IMR-90 (cell line): ENCODE results near the gene OR10G2. TPM values are rescaled to one million over a fixed set of nuclear protein-coding genes. Genes with fewer than 3 reads are reported as not detected.

Experiments
- ATAC-seq: fragments of 200-7000 bp; cut with Tn5 transposase; 2 replicates; pipeline ENCODE4 v1.9.1; 2020; ENCODE audit warnings: low read depth, mild to moderate bottlenecking, moderate library complexity
- BruUV-seq: library from RNA; stranded (reverse); fragments of 400-500 nt; replicated peaks from 2 replicates; lab custom pipeline; 2021; lab: Mats Ljungman, UMichigan
- CTCF ChIA-PET: fragments of 300-600 bp; formaldehyde crosslinking; extraction: SDS; loops from one replicate; lab custom pipeline; 2021; ENCODE audit warnings: antibody characterized with exemption; lab: Yijun Ruan, JAX
- POLR2A ChIA-PET: fragments of 300-600 bp; sonication (Branson Sonifier 250); formaldehyde crosslinking; loops from one replicate; lab custom pipeline; 2022; ENCODE audit warnings: antibody characterized with exemption; ENCODE audit not compliant: unreplicated experiment; lab: Charles Lee
- DNase-seq: peaks from one replicate; pipeline ENCODE4 v3.0.0; 2013
- H2AFZ ChIP-seq: replicated peaks from 2 replicates; pipeline ENCODE3; 2013; ENCODE audit warnings: low read length, mild to moderate bottlenecking; ENCODE audit not compliant: poor library complexity
- H2AK5ac ChIP-seq: 2 replicates; pipeline ENCODE4 v1.6.1; 2013; ENCODE audit warnings: low read depth, low read length, inconsistent platforms
- H2AK9ac ChIP-seq: replicated peaks from 2 replicates; pipeline ENCODE3; 2013; ENCODE audit warnings: mild to moderate bottlenecking, low read depth, low read length, moderate library complexity; ENCODE audit not compliant: poor library complexity
- H2BK120ac ChIP-seq: 2 replicates; pipeline ENCODE4 v1.6.1; 2013; ENCODE audit warnings: low read depth, low read length, inconsistent platforms
- H2BK15ac ChIP-seq: 3 replicates; pipeline ENCODE4 v1.6.1; 2013; ENCODE audit warnings: low read depth, low read length, inconsistent platforms
- H2BK20ac ChIP-seq: 2 replicates; pipeline ENCODE4 v1.6.1; 2013; ENCODE audit warnings: low read depth, mild to moderate bottlenecking, inconsistent platforms, low read length, moderate library complexity
- H2BK5ac ChIP-seq: 2 replicates; pipeline ENCODE4 v1.6.1; 2013; ENCODE audit warnings: mild to moderate bottlenecking, low read depth, low read length, inconsistent platforms; ENCODE audit not compliant: poor library complexity, severe bottlenecking
- H3K14ac ChIP-seq: replicated peaks from 2 replicates; pipeline ENCODE4 v1.6.1; 2013; ENCODE audit warnings: low read depth, low read length, inconsistent platforms
- H3K18ac ChIP-seq: 2 replicates; pipeline ENCODE4 v1.6.1; 2013; ENCODE audit warnings: low read depth, low read length, control low read depth
- H3K23ac ChIP-seq: 2 replicates; pipeline ENCODE4 v1.6.1; 2013; ENCODE audit warnings: low read depth, low read length, inconsistent platforms
- H3K27ac ChIP-seq: 2 replicates; pipeline ENCODE4 v1.5.1; 2013; ENCODE audit warnings: mild to moderate bottlenecking, control low read depth, low read length; ENCODE audit not compliant: insufficient read depth
- H3K27me3 ChIP-seq: 2 replicates; pipeline ENCODE4 v1.6.1; 2013; ENCODE audit warnings: low read length; ENCODE audit not compliant: control insufficient read depth, insufficient read depth
- H3K36me3 ChIP-seq: 2 replicates; pipeline ENCODE4 v1.6.1; 2013; ENCODE audit warnings: low read length, mixed read lengths; ENCODE audit not compliant: control insufficient read depth, insufficient read depth
- H3K4ac ChIP-seq: 2 replicates; pipeline ENCODE4 v1.6.1; 2013; ENCODE audit warnings: low read depth, low read length, inconsistent platforms
- H3K4me1 ChIP-seq: 2 replicates; pipeline ENCODE4 v1.6.1; 2013; ENCODE audit warnings: low read length, mixed read lengths; ENCODE audit not compliant: control insufficient read depth, insufficient read depth
- H3K4me2 ChIP-seq: 2 replicates; pipeline ENCODE4 v1.6.1; 2013; ENCODE audit warnings: low read depth, mild to moderate bottlenecking, control low read depth, low read length, moderate library complexity
- H3K4me3 ChIP-seq: 2 replicates; pipeline ENCODE4 v1.5.1; 2013; ENCODE audit warnings: low read depth, mild to moderate bottlenecking, control low read depth, low read length, moderate library complexity; ENCODE audit not compliant: insufficient read depth
- H3K56ac ChIP-seq: 2 replicates; pipeline ENCODE4 v1.6.1; 2013; ENCODE audit warnings: low read length, inconsistent platforms; ENCODE audit not compliant: insufficient read depth; ENCODE audit errors: extremely low read depth
- H3K79me1 ChIP-seq, 2 experiments: 2 replicates each; pipeline ENCODE4 v1.6.1; 2013; ENCODE audit warnings: low read length in 2 of 2, inconsistent platforms in 1 of 2, low read depth in 1 of 2
- H3K9ac ChIP-seq: 2 replicates; pipeline ENCODE4 v1.6.1; 2013; ENCODE audit warnings: low read depth, low read length, control low read depth
- H3K9me1 ChIP-seq: 2 replicates; pipeline ENCODE4 v1.6.1; 2013; ENCODE audit warnings: low read length, inconsistent platforms; ENCODE audit not compliant: insufficient read depth
- H3K9me3 ChIP-seq: 2 replicates; pipeline ENCODE4 v1.6.1; 2013; ENCODE audit warnings: low read length; ENCODE audit not compliant: control insufficient read depth, insufficient read depth
- H4K20me1 ChIP-seq: 2 replicates; pipeline ENCODE4 v1.6.1; 2013; ENCODE audit warnings: low read length, inconsistent platforms; ENCODE audit not compliant: insufficient read depth
- H4K5ac ChIP-seq: 2 replicates; pipeline ENCODE4 v1.6.1; 2013; ENCODE audit warnings: mild to moderate bottlenecking, low read depth, low read length, control low read depth
- H4K8ac ChIP-seq, 2 experiments: 2 replicates each; pipeline ENCODE4 v1.6.1; 2013; ENCODE audit warnings: low read depth in 2 of 2, low read length in 2 of 2, control low read depth in 1 of 2, inconsistent platforms in 1 of 2
- H4K91ac ChIP-seq: 2 replicates; pipeline ENCODE4 v1.6.1; 2013; ENCODE audit warnings: low read depth, low read length, inconsistent platforms; ENCODE audit not compliant: insufficient read depth
- CTCF ChIP-seq: conservative IDR thresholded peaks from 2 replicates; pipeline ENCODE4 v1.5.1; 2012; ENCODE audit warnings: mild to moderate bottlenecking, low read depth, low read length, improper control_type of control experiment
- FOS ChIP-seq: fragments of 150-350 bp; IDR thresholded peaks from 2 replicates; pipeline ENCODE4 v1.6.1; 2016; ENCODE audit warnings: low read depth, low read length
- MAFK ChIP-seq: IDR thresholded peaks from 2 replicates; pipeline ENCODE4 v1.6.1; 2012; ENCODE audit warnings: low read depth, low read length, improper control_type of control experiment
- POLR2A ChIP-seq: IDR thresholded peaks from 2 replicates; pipeline ENCODE4 v1.6.1; 2012; ENCODE audit warnings: mild to moderate bottlenecking, low read depth, low read length
- RAD21 ChIP-seq: IDR thresholded peaks from 2 replicates; pipeline ENCODE4 v1.6.1; 2012; ENCODE audit warnings: low read length, improper control_type of control experiment
- RCOR1 ChIP-seq: IDR thresholded peaks from 2 replicates; pipeline ENCODE4 v1.6.1; 2012; ENCODE audit warnings: mild to moderate bottlenecking, low read length, improper control_type of control experiment; ENCODE audit not compliant: insufficient replicate concordance
- SMC3 ChIP-seq: fragments of 150-350 bp; IDR thresholded peaks from 2 replicates; pipeline ENCODE4 v1.6.1; 2016; ENCODE audit warnings: low read depth, mild to moderate bottlenecking, antibody characterized with exemption, low read length, moderate library complexity
- dilution Hi-C: fragments of 300-500 bp; cut with HindIII; formaldehyde crosslinking; loops from one replicate; pipeline ENCODE4 v1.14.3; 2018; ENCODE audit warnings: low sequenced_read_pairs; ENCODE audit not compliant: unreplicated experiment
- in situ Hi-C: fragments of 300-500 bp; cut with MboI; formaldehyde crosslinking; loops from 3 replicates; pipeline ENCODE4 v1.14.3; 2019; ENCODE audit warnings: low sequenced_read_pairs, inconsistent platforms, mixed read lengths
- intact Hi-C: fragments of 100-400 bp; cut with micrococcal nuclease; formaldehyde crosslinking; loops from 2 replicates; pipeline ENCODE4 v1.10.0; 2022
- polyA plus RNA-seq, 3 experiments: library from polyadenylated mRNA; depleted of rRNA; stranded (reverse); fragments of >200 nt; gene quantifications; 2 replicates each; pipeline ENCODE4 v1.2.3, GENCODE V29; 2012; ENCODE audit warnings: low replicate concordance in 1 of 3
- total RNA-seq: library from RNA; depleted of rRNA; stranded (reverse); fragments of >200 nt; gene quantifications from 2 replicates; pipeline ENCODE4 v1.2.3, GENCODE V29; 2012
- TF ChIP-seq, protein P1 (sequence below): fragments of 150-350 bp; IDR thresholded peaks from 2 replicates; pipeline ENCODE4 v1.6.1; 2017; ENCODE audit warnings: mild to moderate bottlenecking, antibody characterized with exemption, low read length, low read depth

The OR10G2 gene
- total and polyA plus RNA-seq, 2 of the 4 experiments (the other 2 are of a cell fraction): not detected

- TF ChIP-seq FOS (no peak), CTCF (no peak), SMC3 (no peak), RCOR1 (no peak), MAFK (no peak), RAD21 (no peak), POLR2A (no peak)
- TF ChIP-seq, protein P1, sequence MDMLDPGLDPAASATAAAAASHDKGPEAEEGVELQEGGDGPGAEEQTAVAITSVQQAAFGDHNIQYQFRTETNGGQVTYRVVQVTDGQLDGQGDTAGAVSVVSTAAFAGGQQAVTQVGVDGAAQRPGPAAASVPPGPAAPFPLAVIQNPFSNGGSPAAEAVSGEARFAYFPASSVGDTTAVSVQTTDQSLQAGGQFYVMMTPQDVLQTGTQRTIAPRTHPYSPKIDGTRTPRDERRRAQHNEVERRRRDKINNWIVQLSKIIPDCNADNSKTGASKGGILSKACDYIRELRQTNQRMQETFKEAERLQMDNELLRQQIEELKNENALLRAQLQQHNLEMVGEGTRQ: no peak
- no peak overlapping the region for H4K5ac ChIP-seq
- POLR2A ChIA-PET: no interaction called here
- no peaks in the 10 kb centered on the region for H3K4me1 ChIP-seq
- no peak overlapping the region for H2BK5ac ChIP-seq
- DNase-seq (no peak), ATAC-seq (no peak)
- no peak overlapping the region for H3K23ac ChIP-seq
- in situ Hi-C loops (no loop called here), dilution Hi-C loops (no loop called here), intact Hi-C loops (no loop called here)
- BruUV-seq: no TSS peak
- no peak overlapping the region for H3K4me2 ChIP-seq
- no peak overlapping the region for H3K56ac ChIP-seq
- no peak overlapping the region for H4K8ac ChIP-seq
- H3K36me3 ChIP-seq: no peaks in the 10 kb centered on the region
- H3K18ac ChIP-seq: no peak overlapping the region
- no peak overlapping the region for H3K4ac ChIP-seq
- no peaks in the 10 kb centered on the region for H3K9me3 ChIP-seq
- no peaks in the 10 kb centered on the region for H3K79me1 ChIP-seq
- H3K9me1 ChIP-seq: no peaks in the 10 kb centered on the region
- no peak overlapping the region for H2BK15ac ChIP-seq
- H2AK9ac ChIP-seq: no peak overlapping the region
- CTCF ChIA-PET: no interaction called here
- H3K4me3 ChIP-seq: no peak overlapping the region
- H2AK5ac ChIP-seq: no peak overlapping the region
- no peak overlapping the region for H2BK20ac ChIP-seq
- no peaks in the 10 kb centered on the region for H4K20me1 ChIP-seq
- H4K91ac ChIP-seq: no peak overlapping the region
- H3K9ac ChIP-seq: no peak overlapping the region
- no peaks in the 10 kb centered on the region for H3K27me3 ChIP-seq
- no peak overlapping the region for H2BK120ac ChIP-seq
- no peak overlapping the region for H2AFZ ChIP-seq
- H3K27ac ChIP-seq: no peak overlapping the region
- H3K14ac ChIP-seq: no peak overlapping the region
These were observed 34.5 kb upstream of the OR10G2 start for GRCh38 chr14:21669284-21669683.
